ENCODE measurements around the gene ZNF689. TPM values are rescaled to one million over a fixed set of nuclear protein-coding genes. Genes with fewer than 3 reads are reported as not detected.

The ZNF689 gene
- total and polyA plus RNA-seq, 2 of the 13 experiments (the other 11 are each of a cell fraction or from before 2014, with no cell fraction given) = 9.7 to 19.5 TPM

DNA sequence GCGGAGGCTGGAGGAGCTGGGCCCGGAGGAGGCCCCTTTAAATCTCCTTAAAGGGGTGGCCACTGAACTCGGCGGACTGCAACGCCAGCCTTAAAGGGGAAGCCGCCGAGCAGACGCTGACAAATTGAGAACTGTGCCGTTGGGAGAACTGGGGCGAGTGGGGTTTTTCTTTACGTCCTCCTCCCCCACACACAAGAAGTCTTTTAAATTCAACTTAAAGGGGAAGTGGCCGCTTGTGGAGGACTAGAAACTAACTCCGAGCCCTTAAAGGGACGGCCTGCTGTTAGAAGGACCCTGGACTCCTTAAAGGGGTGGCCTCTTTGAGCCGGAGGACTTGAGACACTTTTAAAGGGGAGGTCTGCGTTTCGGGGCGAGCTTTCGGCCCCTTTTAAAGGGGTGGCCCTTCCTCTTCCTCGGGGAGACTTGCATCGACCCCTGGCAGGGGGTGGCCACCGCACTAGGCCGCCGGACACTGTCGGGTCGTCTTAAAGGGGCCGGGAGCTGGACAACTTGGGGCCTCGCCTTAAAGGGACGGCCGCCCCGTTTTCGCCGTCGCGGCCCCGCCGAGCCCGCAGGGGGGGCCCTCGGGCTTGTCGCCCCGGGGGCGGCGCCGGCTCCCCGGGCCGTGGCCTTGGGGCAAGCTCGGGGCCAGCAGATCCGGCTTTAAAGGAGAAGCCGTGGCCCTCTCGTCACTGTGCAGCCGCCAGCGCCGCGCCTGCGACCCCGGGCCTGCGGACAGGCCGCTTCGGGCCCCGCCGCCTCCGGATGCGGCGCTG is 48.7 kb upstream of the ZNF689 start (continued):
- TF ChIP-seq NR3C1 (CRISPR knock-in tag; IDR thresholded peaks at IDR 0.05) (no peak), ZIK1 (CRISPR knock-in tag; IDR thresholded peaks at IDR 0.05; ENCODE audit: borderline replicate concordance, low read depth) (no peak), HNRNPH1 (optimal IDR thresholded peaks at IDR 0.05; ENCODE audit: low read depth, low read length) (no peak), KAT2B (IDR thresholded peaks at IDR 0.05; ENCODE audit: borderline replicate concordance, low read depth, low read length) (no peak), ZFP82 (CRISPR knock-in tag; IDR thresholded peaks at IDR 0.05; ENCODE audit: borderline replicate concordance) (0 out of 2 replicates have a peak, but pooled peaks have one; percentile 66), HMG20A (CRISPR knock-in tag; IDR thresholded peaks at IDR 0.05; ENCODE audit: borderline replicate concordance) (no peak), ZNF235 (CRISPR knock-in tag; IDR thresholded peaks at IDR 0.05; ENCODE audit: borderline replicate concordance) (no peak), CBFB (CRISPR knock-in tag; IDR thresholded peaks at IDR 0.05) (no peak), ZNF616 (CRISPR knock-in tag; IDR thresholded peaks at IDR 0.05; ENCODE audit: low read depth) (no peak; the same call in 1 of the 2 replicates), NFYC (CRISPR knock-in tag; IDR thresholded peaks at IDR 0.05) (no peak), ATRX (CRISPR knock-in tag; IDR thresholded peaks at IDR 0.05; ENCODE audit: borderline replicate concordance) (no peak), KLF9 (CRISPR knock-in tag; IDR thresholded peaks at IDR 0.05; ENCODE audit: low read depth) (no peak), REPIN1 (CRISPR knock-in tag; IDR thresholded peaks at IDR 0.05; ENCODE audit: borderline replicate concordance, low read depth) (peak; percentile 6; the same call in 1 of the 2 replicates), ZNF205 (CRISPR knock-in tag; IDR thresholded peaks at IDR 0.05) (no peak; the same call in 1 of the 2 replicates)
- TF ChIP-seq, protein P1, sequence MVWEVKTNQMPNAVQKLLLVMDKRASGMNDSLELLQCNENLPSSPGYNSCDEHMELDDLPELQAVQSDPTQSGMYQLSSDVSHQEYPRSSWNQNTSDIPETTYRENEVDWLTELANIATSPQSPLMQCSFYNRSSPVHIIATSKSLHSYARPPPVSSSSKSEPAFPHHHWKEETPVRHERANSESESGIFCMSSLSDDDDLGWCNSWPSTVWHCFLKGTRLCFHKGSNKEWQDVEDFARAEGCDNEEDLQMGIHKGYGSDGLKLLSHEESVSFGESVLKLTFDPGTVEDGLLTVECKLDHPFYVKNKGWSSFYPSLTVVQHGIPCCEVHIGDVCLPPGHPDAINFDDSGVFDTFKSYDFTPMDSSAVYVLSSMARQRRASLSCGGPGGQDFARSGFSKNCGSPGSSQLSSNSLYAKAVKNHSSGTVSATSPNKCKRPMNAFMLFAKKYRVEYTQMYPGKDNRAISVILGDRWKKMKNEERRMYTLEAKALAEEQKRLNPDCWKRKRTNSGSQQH (CRISPR knock-in tag; IDR thresholded peaks at IDR 0.05; ENCODE audit: low read depth) = no peak
- TF ChIP-seq, protein P2, sequence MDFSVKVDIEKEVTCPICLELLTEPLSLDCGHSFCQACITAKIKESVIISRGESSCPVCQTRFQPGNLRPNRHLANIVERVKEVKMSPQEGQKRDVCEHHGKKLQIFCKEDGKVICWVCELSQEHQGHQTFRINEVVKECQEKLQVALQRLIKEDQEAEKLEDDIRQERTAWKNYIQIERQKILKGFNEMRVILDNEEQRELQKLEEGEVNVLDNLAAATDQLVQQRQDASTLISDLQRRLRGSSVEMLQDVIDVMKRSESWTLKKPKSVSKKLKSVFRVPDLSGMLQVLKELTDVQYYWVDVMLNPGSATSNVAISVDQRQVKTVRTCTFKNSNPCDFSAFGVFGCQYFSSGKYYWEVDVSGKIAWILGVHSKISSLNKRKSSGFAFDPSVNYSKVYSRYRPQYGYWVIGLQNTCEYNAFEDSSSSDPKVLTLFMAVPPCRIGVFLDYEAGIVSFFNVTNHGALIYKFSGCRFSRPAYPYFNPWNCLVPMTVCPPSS (IDR thresholded peaks at IDR 0.05) = no peak
- TF ChIP-seq, protein P3, sequence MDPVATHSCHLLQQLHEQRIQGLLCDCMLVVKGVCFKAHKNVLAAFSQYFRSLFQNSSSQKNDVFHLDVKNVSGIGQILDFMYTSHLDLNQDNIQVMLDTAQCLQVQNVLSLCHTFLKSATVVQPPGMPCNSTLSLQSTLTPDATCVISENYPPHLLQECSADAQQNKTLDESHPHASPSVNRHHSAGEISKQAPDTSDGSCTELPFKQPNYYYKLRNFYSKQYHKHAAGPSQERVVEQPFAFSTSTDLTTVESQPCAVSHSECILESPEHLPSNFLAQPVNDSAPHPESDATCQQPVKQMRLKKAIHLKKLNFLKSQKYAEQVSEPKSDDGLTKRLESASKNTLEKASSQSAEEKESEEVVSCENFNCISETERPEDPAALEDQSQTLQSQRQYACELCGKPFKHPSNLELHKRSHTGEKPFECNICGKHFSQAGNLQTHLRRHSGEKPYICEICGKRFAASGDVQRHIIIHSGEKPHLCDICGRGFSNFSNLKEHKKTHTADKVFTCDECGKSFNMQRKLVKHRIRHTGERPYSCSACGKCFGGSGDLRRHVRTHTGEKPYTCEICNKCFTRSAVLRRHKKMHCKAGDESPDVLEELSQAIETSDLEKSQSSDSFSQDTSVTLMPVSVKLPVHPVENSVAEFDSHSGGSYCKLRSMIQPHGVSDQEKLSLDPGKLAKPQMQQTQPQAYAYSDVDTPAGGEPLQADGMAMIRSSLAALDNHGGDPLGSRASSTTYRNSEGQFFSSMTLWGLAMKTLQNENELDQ (CRISPR knock-in tag; IDR thresholded peaks at IDR 0.05; ENCODE audit: borderline replicate concordance) = no peak
- TF ChIP-seq, protein P4, sequence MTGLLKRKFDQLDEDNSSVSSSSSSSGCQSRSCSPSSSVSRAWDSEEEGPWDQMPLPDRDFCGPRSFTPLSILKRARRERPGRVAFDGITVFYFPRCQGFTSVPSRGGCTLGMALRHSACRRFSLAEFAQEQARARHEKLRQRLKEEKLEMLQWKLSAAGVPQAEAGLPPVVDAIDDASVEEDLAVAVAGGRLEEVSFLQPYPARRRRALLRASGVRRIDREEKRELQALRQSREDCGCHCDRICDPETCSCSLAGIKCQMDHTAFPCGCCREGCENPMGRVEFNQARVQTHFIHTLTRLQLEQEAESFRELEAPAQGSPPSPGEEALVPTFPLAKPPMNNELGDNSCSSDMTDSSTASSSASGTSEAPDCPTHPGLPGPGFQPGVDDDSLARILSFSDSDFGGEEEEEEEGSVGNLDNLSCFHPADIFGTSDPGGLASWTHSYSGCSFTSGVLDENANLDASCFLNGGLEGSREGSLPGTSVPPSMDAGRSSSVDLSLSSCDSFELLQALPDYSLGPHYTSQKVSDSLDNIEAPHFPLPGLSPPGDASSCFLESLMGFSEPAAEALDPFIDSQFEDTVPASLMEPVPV (CRISPR knock-in tag; IDR thresholded peaks at IDR 0.05) = 0 out of 2 replicates have a peak, but pooled peaks have one; percentile 23

Measured in HepG2 (cell line).